HL-60 (cell line): ENCODE measurements around the gene PDZD4.

Experiments
- POLR2AphosphoS5 ChIP-seq: IDR thresholded peaks from 2 replicates; pipeline ENCODE4 v1.6.1; 2012; ENCODE audit warnings: low read depth
- TF ChIP-seq, protein P1 (sequence below): IDR thresholded peaks from one replicate; pipeline ENCODE4 v1.5.1; 2011; ENCODE audit warnings: low read length, control low read depth, inconsistent platforms; ENCODE audit not compliant: insufficient read depth

DNA sequence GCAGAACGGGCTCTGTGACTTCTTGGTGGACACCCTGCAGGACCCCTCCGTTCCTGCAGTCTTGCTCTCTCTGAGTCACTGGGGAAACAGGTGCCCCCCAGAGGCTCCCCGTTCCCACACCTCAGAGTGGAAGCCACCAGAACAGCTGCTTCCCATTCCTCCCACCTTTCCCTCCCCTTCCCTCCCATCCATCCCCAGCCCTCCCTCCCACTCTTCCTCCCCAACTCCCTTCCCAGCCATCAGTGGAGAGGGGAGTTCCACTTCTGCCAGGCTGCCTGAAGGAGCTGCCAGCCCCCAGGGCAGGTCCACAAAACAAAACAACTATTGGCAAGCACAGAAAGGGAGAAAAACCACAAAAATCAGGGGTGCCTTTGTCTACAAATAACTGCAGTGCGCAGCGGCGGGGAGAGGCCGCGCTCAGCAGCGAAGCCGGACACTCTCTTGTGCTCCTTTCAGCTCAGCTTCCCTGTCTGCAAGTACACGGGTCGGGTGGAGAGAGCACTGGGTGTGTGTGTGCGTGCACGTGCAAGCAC is 27.8 kb downstream of the PDZD4 start:
- TF ChIP-seq POLR2AphosphoS5: no peak
- TF ChIP-seq, protein P1, sequence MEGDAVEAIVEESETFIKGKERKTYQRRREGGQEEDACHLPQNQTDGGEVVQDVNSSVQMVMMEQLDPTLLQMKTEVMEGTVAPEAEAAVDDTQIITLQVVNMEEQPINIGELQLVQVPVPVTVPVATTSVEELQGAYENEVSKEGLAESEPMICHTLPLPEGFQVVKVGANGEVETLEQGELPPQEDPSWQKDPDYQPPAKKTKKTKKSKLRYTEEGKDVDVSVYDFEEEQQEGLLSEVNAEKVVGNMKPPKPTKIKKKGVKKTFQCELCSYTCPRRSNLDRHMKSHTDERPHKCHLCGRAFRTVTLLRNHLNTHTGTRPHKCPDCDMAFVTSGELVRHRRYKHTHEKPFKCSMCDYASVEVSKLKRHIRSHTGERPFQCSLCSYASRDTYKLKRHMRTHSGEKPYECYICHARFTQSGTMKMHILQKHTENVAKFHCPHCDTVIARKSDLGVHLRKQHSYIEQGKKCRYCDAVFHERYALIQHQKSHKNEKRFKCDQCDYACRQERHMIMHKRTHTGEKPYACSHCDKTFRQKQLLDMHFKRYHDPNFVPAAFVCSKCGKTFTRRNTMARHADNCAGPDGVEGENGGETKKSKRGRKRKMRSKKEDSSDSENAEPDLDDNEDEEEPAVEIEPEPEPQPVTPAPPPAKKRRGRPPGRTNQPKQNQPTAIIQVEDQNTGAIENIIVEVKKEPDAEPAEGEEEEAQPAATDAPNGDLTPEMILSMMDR: no peak
